ENCODE results near the gene RNF151. TPM values are rescaled to one million over a fixed set of nuclear protein-coding genes. Genes with fewer than 3 reads are reported as not detected.
"Not testable (repeated sequence)": the region's sequence is repeated elsewhere in the genome, so short reads cannot be mapped to it uniquely, and the experiment has no call there.

RNF151 gene
- total RNA-seq, 1 donor from 2014 or later: 0.24 TPM

- DNase-seq (ENCODE audit: low read depth): no peak
Observed at GRCh38 chr16:2006317-2006716, 39.7 kb downstream of the RNF151 start.

- no peak for DNase-seq (ENCODE audit: low read depth)
Observed at GRCh38 chr16:2007081-2007836, 40.6 kb downstream of the RNF151 start.

- DNase-seq (ENCODE audit: low read depth): peak; percentile 84
Observed at GRCh38 chr16:2008009-2008526, 41.4 kb downstream of the RNF151 start.

GRCh38 chr16:2008631-2009163, 42.0 kb downstream of the RNF151 start:
- DNase-seq (ENCODE audit: low read depth): peak; percentile 36

- DNase-seq (ENCODE audit: low read depth): no peak
Observed at GRCh38 chr16:2009164-2009711, 42.6 kb downstream of the RNF151 start.

- DNase-seq (ENCODE audit: low read depth): peak; percentile 91
Observed at GRCh38 chr16:2009791-2010510, 43.3 kb downstream of the RNF151 start, which contains the start of gene ZNF598. Gene ZNF598 (minus strand): TSS chr16:2009821.

- DNase-seq (ENCODE audit: low read depth): not testable (repeated sequence)
Observed at GRCh38 chr16:2011726-2012125, 45.1 kb downstream of the RNF151 start.

- no peak for DNase-seq (ENCODE audit: low read depth)
Observed at GRCh38 chr16:2013527-2013926, 46.9 kb downstream of the RNF151 start.

- no peak for DNase-seq (ENCODE audit: low read depth)
Observed at GRCh38 chr16:2015117-2015946, 48.7 kb downstream of the RNF151 start.

- DNase-seq (ENCODE audit: low read depth): no peak
Observed at GRCh38 chr16:2015947-2016208, 49.2 kb downstream of the RNF151 start.

GRCh38 chr16:2016407-2016922, 49.8 kb downstream of the RNF151 start:
- no peak for DNase-seq (ENCODE audit: low read depth)

Other genes with a start within 250 kb of the RNF151 start
- 51.2 and 61.2 TPM in 2 replicates for gene NME3, start 195.3 kb upstream of the RNF151 start, total RNA-seq
- gene EME2, start 194.0 kb upstream of the RNF151 start, total RNA-seq: 15.0 and 17.2 TPM in 2 replicates
- 152 TPM in 2 replicates for gene MRPS34, start 193.7 kb upstream of the RNF151 start, total RNA-seq
- gene SPSB3, start 184.3 kb upstream of the RNF151 start, total RNA-seq: 27.0 and 39.6 TPM in 2 replicates
- gene NUBP2, start 183.9 kb upstream of the RNF151 start, total RNA-seq: 114 and 157 TPM in 2 replicates
- not detected in 2 replicates for gene IGFALS, start 173.2 kb upstream of the RNF151 start, total RNA-seq
- 178 and 182 TPM in 2 replicates for gene HAGH, start 140.0 kb upstream of the RNF151 start, total RNA-seq
- gene FAHD1, start 139.7 kb upstream of the RNF151 start, total RNA-seq: 48.6 and 53.2 TPM in 2 replicates
- not detected in 2 replicates for gene MEIOB, start 94.7 kb upstream of the RNF151 start, total RNA-seq
- gene HS3ST6, start 48.4 kb upstream of the RNF151 start, total RNA-seq: not detected in 2 replicates
- gene MSRB1, start 23.7 kb upstream of the RNF151 start, total RNA-seq: 23.2 and 26.8 TPM in 2 replicates
- gene RPL3L, start 12.2 kb upstream of the RNF151 start, total RNA-seq: 4.0 and 5.8 TPM in 2 replicates
- 206 and 226 TPM in 2 replicates for gene NDUFB10, start 7.3 kb upstream of the RNF151 start, total RNA-seq
- 1,943 and 2,126 TPM in 2 replicates for gene RPS2, start 2.0 kb upstream of the RNF151 start, total RNA-seq
- 46.8 and 66.4 TPM in 2 replicates for gene TBL3, start 5.2 kb downstream of the RNF151 start, total RNA-seq
- 1.1 and 3.1 TPM in 2 replicates for gene NOXO1, start 14.6 kb downstream of the RNF151 start, total RNA-seq
- gene GFER, start 17.3 kb downstream of the RNF151 start, total RNA-seq: 19.9 and 22.6 TPM in 2 replicates
- gene SYNGR3, start 23.1 kb downstream of the RNF151 start, total RNA-seq: 0.51 and 2.7 TPM in 2 replicates
- 33.5 and 50.3 TPM in 2 replicates for gene ZNF598, start 43.0 kb downstream of the RNF151 start, total RNA-seq
- gene NPW, start 52.9 kb downstream of the RNF151 start, total RNA-seq: 0.29 and 0.83 TPM in 2 replicates
- gene NHERF2, start 60.0 kb downstream of the RNF151 start, total RNA-seq: 38.1 and 52.7 TPM in 2 replicates
- gene NTHL1, start 81.0 kb downstream of the RNF151 start, total RNA-seq: 17.3 and 25.7 TPM in 2 replicates
- gene TSC2, start 81.1 kb downstream of the RNF151 start, total RNA-seq: 49.6 and 81.9 TPM in 2 replicates
- 180 and 198 TPM in 2 replicates for gene PKD1, start 169.0 kb downstream of the RNF151 start, total RNA-seq
- gene RAB26, start 181.8 kb downstream of the RNF151 start, total RNA-seq: 0.91 and 1.9 TPM in 2 replicates
- gene TRAF7, start 188.9 kb downstream of the RNF151 start, total RNA-seq: 95.8 and 120 TPM in 2 replicates
- 1.0 and 1.4 TPM in 2 replicates for gene CASKIN1, start 229.7 kb downstream of the RNF151 start, total RNA-seq
- gene MLST8, start 238.6 kb downstream of the RNF151 start, total RNA-seq: 30.3 and 46.9 TPM in 2 replicates
- gene BRICD5, start 244.0 kb downstream of the RNF151 start, total RNA-seq: 4.3 and 7.2 TPM in 2 replicates
- 47.8 and 49.0 TPM in 2 replicates for gene PGP, start 248.0 kb downstream of the RNF151 start, total RNA-seq

Data from myocyte (in vitro differentiated cells).